WTC11 (cell line): ENCODE results near the gene CREB3L1.

Experiments used
- ARID4B ChIP-seq: sonication (generic); formaldehyde crosslinking; IDR thresholded peaks from 2 replicates; pipeline ENCODE4 v1.8.0; 2023; ENCODE audit warnings: missing genetic modification reagents, mild to moderate bottlenecking, borderline replicate concordance
- CTCF ChIP-seq: fragments of 200-600 bp; IDR thresholded peaks from 2 replicates; pipeline ENCODE4 v1.8.0; 2022; ENCODE audit warnings: antibody characterized with exemption
- ETV6 ChIP-seq: sonication (generic); formaldehyde crosslinking; IDR thresholded peaks from 2 replicates; pipeline ENCODE4 v1.8.1; 2022; ENCODE audit warnings: mild to moderate bottlenecking, missing genetic modification reagents
- FOXJ3 ChIP-seq: sonication (generic); formaldehyde crosslinking; IDR thresholded peaks from 2 replicates; pipeline ENCODE4 v1.9.0; 2021; ENCODE audit warnings: missing genetic modification reagents, mild to moderate bottlenecking, borderline replicate concordance
- GTF2I ChIP-seq: fragments of 250-450 bp; sonication (Bioruptor Pico); conservative IDR thresholded peaks from 2 replicates; pipeline ENCODE4 v1.4.0; 2021; ENCODE audit warnings: mild to moderate bottlenecking
- HMGXB4 ChIP-seq: sonication (generic); formaldehyde crosslinking; IDR thresholded peaks from 2 replicates; pipeline ENCODE4 v1.8.1; 2023; ENCODE audit warnings: mild to moderate bottlenecking, moderate library complexity, missing genetic modification reagents
- JUN ChIP-seq: sonication (generic); formaldehyde crosslinking; IDR thresholded peaks from 2 replicates; pipeline ENCODE4 v1.8.0; 2023; ENCODE audit warnings: mild to moderate bottlenecking, missing genetic modification reagents
- USF2 ChIP-seq: sonication (generic); formaldehyde crosslinking; IDR thresholded peaks from 2 replicates; pipeline ENCODE4 v1.8.1; 2023; ENCODE audit warnings: mild to moderate bottlenecking, missing genetic modification reagents, moderate library complexity
- ZMAT4 ChIP-seq: fragments of 250-450 bp; sonication (Bioruptor Pico); IDR thresholded peaks from 2 replicates; pipeline ENCODE4 v1.9.0; 2021; ENCODE audit warnings: mild to moderate bottlenecking
- ZNF121 ChIP-seq: sonication (generic); formaldehyde crosslinking; IDR thresholded peaks from 2 replicates; pipeline ENCODE4 v1.8.0; 2023; ENCODE audit warnings: missing genetic modification reagents
- ZNF263 ChIP-seq: sonication (generic); formaldehyde crosslinking; IDR thresholded peaks from 2 replicates; pipeline ENCODE4 v1.8.1; 2022; ENCODE audit warnings: low read depth, mild to moderate bottlenecking, moderate library complexity, missing genetic modification reagents

- no peak for TF ChIP-seq ETV6
- no peak for TF ChIP-seq GTF2I (CRISPR knock-in tag)
- TF ChIP-seq CTCF: no peak
- TF ChIP-seq USF2 (CRISPR knock-in tag): no peak
- no peak for TF ChIP-seq ZNF121
- TF ChIP-seq ARID4B: no peak
- TF ChIP-seq ZNF263 (CRISPR knock-in tag): no peak
- TF ChIP-seq JUN (CRISPR knock-in tag): no peak
- no peak for TF ChIP-seq HMGXB4 (CRISPR knock-in tag)
- TF ChIP-seq FOXJ3: no peak
- TF ChIP-seq ZMAT4 (CRISPR knock-in tag): no peak
Measured at GRCh38 chr11:46321757-46322156, 44.3 kb downstream of the CREB3L1 start.
